HG02885 (cell line): Measurements from ENCODE around the gene GRIP2.

Experiments used
- ATAC-seq: cut with Tn5 transposase; IDR thresholded peaks from one replicate; pipeline ENCODE4 v1.9.1; 2021; ENCODE audit warnings: mild to moderate bottlenecking; ENCODE audit not compliant: unreplicated experiment, poor library complexity

The GRIP2 gene

GRCh38 chr3:14539742-14540491 lies at the start of gene GRIP2:
GRIP2 (minus strand) TSS chr3:14540342; CDS start chr3:14540308, 34 bp downstream.
- ATAC-seq, result no peak

- ATAC-seq, result no peak
Observed at GRCh38 chr3:14588425-14589112, 48.4 kb upstream of the GRIP2 start.

GRCh38 chr3:14587740-14588360 lies 47.7 kb upstream of the GRIP2 start:
- ATAC-seq, result no peak

DNA sequence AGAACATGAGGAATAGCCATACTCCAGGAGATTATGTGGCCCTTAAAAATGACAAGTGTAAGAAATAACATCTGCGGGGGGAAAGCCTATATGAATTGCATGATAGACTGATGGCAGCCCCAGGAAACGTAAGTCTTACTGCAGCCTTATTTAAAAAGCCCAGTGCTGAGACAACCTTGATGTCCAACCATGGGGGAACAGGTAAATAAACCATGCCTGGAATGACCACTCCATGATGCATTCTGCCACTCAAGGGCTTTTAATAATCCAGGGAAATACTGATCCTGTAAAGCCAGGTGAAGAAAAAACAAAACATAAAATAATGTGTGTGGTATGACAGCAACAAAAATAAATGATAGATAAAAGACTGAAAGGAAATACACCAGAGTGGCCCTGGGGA lies 46.5 kb upstream of the GRIP2 start:
- no peak for ATAC-seq

- ATAC-seq, result no peak
Observed at GRCh38 chr3:14583548-14584091, 43.5 kb upstream of the GRIP2 start.

- no peak for ATAC-seq
Observed at GRCh38 chr3:14582045-14582410, 41.9 kb upstream of the GRIP2 start.

- no peak for ATAC-seq
Observed at GRCh38 chr3:14581334-14582044, 41.3 kb upstream of the GRIP2 start.

DNA sequence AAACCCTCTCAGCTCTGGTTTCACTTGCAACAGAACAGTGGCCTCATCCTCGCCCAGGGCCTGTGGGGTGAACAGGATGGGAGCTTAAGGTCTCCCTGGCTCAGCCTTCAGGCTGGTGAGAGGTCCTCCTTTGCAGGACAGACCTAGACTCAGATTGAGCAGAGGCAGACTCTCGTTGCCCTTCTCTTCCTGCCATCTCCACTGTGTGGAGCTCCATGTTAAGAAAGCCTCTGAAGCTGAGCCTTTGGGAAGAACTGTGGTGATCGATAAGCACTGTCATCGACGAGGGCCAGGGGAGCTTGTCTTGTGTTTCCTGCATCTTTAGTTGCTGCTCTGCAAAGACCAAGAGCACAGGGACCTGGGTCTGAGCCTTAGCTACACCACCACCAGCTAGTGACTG lies 37.8 kb upstream of the GRIP2 start:
- no peak for ATAC-seq

GRCh38 chr3:14576163-14576562 lies 36.0 kb upstream of the GRIP2 start:
- ATAC-seq, result no peak

DNA sequence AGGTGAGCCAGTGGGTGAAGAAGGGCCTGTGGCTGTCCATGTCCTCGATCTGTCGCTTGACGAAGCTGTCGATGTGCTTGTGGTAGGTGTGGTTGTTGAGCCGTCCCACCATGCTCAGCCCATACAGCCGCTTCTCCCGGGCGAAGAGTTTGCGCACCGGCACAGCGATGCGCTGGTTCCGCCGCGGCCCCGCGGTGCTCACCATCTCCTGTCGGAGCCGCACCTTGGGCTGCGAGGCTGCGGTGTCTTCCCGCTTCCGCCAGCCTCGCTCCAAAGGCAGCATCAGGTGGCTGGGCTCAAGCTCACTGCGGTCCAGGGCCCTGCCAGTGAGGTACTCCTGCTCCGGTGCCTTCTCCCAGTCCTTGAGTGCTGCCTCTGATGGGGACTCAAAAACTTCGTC lies 34.0 kb upstream of the GRIP2 start:
- no peak for ATAC-seq

GRCh38 chr3:14573706-14574105 lies 33.6 kb upstream of the GRIP2 start:
- no peak for ATAC-seq

GRCh38 chr3:14570864-14571263 lies 30.7 kb upstream of the GRIP2 start:
- no peak for ATAC-seq

DNA sequence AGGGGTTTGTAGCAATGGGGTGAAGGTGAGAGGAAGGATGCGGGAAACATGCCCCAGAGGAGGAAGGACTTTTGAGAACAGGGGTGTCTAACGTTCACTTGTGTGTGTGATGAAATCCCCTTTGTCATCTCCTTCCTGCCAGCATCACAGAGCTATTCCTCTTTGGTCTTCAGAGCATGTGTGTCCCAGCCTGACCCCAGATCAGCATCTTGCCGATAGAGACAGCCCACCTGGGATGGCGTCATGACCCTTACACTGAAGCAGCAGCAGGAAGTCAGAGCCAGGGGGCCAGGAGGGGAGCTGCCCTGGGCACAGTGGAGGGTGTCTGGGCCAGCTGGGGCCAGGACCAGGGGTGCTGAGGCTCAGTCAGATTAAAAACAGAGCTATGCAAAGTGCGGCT lies 29.9 kb upstream of the GRIP2 start:
- no peak for ATAC-seq

GRCh38 chr3:14569474-14570000 lies 29.4 kb upstream of the GRIP2 start:
- no peak for ATAC-seq

- ATAC-seq, result no peak
Observed at GRCh38 chr3:14568269-14568668, 28.1 kb upstream of the GRIP2 start.

DNA sequence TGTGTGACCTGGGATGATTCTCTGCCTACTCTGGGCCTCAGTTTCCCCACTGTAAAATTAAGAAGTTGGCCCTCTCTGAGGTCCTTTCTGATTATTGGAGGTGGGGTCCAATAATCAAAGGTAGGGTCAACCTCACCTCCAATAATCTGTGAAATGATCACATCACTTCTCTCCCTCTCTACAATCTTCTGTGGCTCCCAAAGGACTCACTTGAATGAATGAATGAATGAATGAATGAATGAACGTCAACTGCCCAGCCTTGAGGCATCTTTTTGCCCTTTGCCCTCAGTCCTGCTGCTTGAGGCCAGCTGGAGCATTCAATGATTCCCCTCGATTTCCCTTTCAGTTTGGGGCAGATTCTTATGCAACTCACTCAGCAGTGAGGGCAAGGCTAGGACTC lies 26.7 kb upstream of the GRIP2 start:
- no peak for ATAC-seq

DNA sequence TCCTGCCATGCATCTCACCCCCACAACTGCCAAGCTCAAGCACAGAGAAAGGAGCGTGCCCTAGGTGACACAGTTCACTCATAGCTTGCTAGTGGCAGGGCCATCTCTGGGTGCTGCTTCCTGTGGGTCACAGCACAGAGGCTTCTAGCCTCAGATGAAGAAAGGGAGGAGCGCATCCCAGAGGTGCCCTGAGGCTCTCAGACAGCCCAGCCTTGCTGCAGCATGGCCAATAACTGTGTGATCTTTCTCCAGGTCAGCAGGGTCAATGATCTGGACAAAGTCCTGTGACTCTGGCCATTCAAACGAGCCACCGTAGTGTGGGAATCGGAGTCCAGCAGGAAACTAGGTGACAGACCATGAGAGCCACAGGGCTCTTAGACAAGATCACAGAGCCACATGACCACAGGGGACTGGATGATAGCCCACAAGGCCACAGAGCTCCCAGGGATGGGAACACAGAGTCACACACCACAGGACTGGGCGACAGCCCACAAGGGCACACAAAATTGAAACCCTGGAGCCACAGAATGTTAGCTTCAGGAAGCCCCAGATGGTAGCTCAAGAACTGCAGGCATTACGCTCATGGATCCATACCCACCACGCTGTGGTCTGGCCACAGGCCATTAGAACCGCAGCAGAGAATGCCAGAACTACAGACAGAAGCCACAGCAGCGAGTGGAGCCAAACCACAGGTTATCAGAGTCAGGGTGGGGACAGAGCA lies 25.9 kb upstream of the GRIP2 start:
- ATAC-seq, result no peak

- ATAC-seq, result no peak
Observed at GRCh38 chr3:14564741-14565140, 24.6 kb upstream of the GRIP2 start.

- no peak for ATAC-seq
Observed at GRCh38 chr3:14563946-14564539, 23.9 kb upstream of the GRIP2 start.
